T-helper 1 cell treated with Interleukin-12 subunit alpha and Interleukin-12 subunit beta and Interleukin-4 antibody, amounts not matched to agents 30 μg/mL and 1 μg/mL, for 36 hours (primary cell): Measurements from ENCODE around the gene LCP2.

Experiments
- H3K27ac Mint-ChIP-seq: one replicate; pipeline ENCODE4 v1.8.0; 2021; ENCODE audit warnings: mild to moderate bottlenecking, mixed read lengths
- H3K27me3 Mint-ChIP-seq: one replicate; pipeline ENCODE4 v1.8.0; 2021; ENCODE audit warnings: low read depth, mixed read lengths
- H3K36me3 Mint-ChIP-seq: one replicate; pipeline ENCODE4 v1.8.0; 2021; ENCODE audit warnings: low read depth, mixed read lengths
- H3K4me1 Mint-ChIP-seq: one replicate; pipeline ENCODE4 v1.8.0; 2021; ENCODE audit warnings: low read depth, mixed read lengths
- H3K4me3 Mint-ChIP-seq: one replicate; pipeline ENCODE4 v1.8.0; 2021; ENCODE audit warnings: mild to moderate bottlenecking, moderate library complexity, mixed read lengths
- H3K9me3 Mint-ChIP-seq: one replicate; pipeline ENCODE4 v1.8.0; 2021; ENCODE audit warnings: mixed read lengths

Gene LCP2

DNA sequence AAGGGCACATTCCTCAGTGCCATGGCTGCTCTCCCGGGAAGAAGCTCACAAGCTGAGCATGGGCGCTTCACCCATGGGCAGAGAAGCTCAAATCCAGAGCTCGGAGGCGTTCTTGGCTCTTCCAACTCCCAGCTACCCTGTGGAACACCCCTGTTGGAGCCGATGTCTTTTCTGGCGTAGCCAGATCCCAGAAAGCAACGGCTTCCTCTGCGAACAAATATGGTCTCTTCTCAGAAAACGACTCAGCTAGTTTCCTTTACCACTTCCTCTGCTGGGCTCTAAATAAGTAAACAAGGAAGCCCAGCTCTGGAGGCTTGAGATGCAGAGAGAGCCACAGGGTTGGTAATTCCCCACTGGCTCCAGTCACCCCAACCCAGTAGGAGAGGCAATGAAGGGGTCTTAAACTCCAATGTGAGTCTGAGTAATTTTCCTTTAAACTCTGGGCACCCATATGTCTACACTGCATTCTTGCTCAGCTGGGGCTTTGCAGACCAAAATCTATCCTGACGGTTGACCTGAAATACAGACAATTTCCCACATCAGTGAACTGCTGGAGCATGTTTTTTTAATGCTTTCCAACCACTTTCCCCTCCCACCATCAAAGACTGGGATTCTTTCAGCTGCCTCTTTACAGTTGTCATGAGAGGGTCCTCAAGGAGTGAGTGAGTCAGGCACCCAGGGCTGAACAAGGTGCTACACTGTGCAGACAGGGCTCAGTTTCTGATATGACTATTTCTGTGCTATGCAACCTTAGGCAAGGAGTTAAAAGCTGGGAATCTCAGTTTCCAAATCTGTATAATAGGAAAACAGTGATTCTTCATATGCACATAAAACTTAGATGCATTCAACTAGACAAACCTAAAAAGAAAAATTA lies at the start of gene LCP2:
TSS of gene LCP2 (minus strand) at position 189 of the 874 bp plus-strand sequence. CDS start at position 23, 166 bp downstream.
- Mint-ChIP-seq H3K27ac (peak within 1 kb of the TSS; percentile 87), H3K9me3 (no peaks in the 10 kb centered on the region), H3K27me3 (no peaks in the 10 kb centered on the region), H3K4me1 (peaks cover 64% of the 10 kb centered on the region), H3K36me3 (peaks cover 51% of the 10 kb centered on the region), H3K4me3 (peak within 1 kb of the TSS; percentile 99)

DNA sequence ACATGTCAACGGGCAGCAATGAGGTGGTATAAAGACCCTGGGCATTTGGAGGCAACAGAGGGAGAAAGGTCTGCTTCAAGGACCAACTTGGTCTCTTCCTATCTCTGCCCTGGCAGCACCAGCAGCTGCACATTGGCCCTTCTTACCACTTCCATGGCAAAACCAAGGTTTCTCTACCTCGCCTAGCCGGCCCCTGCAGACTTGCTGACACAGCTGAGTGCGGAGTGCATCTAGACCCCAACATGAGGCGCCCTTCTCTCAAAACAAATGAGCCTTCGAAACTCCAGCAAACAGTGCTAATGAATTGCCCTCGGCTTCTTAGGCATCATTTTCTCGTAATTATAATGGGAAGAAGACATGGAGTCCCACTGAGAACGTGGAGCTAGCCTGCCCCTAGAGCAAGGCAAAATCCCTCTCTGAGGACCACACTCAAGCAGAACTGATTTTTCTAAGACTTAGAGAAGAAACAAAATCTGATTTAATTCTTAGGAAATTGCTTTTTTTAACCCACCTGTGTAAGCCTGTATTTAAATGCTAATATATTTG lies 49.5 kb upstream of the LCP2 start:
- H3K4me1 Mint-ChIP-seq: peaks cover 4% of the 10 kb centered on the region
- H3K27ac Mint-ChIP-seq: no peak overlapping the region
- peaks cover 64% of the 10 kb centered on the region for H3K27me3 Mint-ChIP-seq
- H3K4me3 Mint-ChIP-seq: no peak overlapping the region
- no peaks in the 10 kb centered on the region for H3K36me3 Mint-ChIP-seq
- H3K9me3 Mint-ChIP-seq: no peaks in the 10 kb centered on the region

DNA sequence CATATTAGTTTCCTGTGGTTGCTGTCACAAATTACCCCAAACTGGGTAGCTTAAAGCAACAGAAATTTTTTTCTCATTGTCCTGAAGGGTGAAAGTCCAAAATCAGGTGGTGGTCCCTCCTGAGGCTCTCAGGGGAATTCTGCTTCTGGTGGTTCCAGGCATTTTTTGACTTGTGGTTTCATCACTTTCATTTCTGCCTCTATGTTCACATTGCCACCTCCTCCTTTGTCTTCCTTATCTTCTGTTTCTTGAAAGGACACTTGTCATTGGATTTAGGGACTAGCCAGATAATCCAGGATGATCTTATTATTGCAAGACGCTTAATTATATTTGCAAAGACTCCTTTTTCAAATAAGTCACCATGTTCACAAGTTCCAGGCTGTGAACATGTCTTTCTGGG lies 48.4 kb upstream of the LCP2 start:
- H3K27me3 Mint-ChIP-seq: peaks cover 53% of the 10 kb centered on the region
- H3K9me3 Mint-ChIP-seq: no peaks in the 10 kb centered on the region
- H3K27ac Mint-ChIP-seq: no peak overlapping the region

DNA sequence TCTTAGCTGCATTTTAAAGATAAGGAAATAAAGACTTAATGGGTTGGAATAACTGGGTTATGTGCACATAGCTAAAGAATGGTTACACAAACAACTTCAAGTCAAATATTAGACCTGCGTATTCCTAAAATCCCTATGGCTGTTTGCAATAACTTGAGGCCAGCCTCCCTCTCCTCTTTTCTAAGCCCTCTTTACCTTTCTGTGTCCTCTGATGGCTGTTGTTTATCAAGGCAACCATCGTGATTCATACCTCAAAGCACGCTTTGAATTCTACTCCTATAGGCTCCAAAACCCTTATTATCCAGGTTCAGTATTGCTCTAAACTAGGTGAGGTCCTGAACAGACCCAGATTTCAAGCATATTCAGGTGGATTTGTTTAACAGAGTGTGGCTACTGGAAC lies 45.6 kb upstream of the LCP2 start:
- no peak overlapping the region for H3K27ac Mint-ChIP-seq
- peaks cover 29% of the 10 kb centered on the region for H3K27me3 Mint-ChIP-seq
- no peaks in the 10 kb centered on the region for H3K36me3 Mint-ChIP-seq
- H3K4me1 Mint-ChIP-seq: peaks cover 11% of the 10 kb centered on the region
- no peaks in the 10 kb centered on the region for H3K9me3 Mint-ChIP-seq
- H3K4me3 Mint-ChIP-seq: no peak overlapping the region

More for the DNA sequence above, 48.4 kb upstream of the LCP2 start:
- Mint-ChIP-seq H3K36me3 (no peaks in the 10 kb centered on the region), H3K4me1 (peaks cover 4% of the 10 kb centered on the region), H3K4me3 (no peak overlapping the region)

DNA sequence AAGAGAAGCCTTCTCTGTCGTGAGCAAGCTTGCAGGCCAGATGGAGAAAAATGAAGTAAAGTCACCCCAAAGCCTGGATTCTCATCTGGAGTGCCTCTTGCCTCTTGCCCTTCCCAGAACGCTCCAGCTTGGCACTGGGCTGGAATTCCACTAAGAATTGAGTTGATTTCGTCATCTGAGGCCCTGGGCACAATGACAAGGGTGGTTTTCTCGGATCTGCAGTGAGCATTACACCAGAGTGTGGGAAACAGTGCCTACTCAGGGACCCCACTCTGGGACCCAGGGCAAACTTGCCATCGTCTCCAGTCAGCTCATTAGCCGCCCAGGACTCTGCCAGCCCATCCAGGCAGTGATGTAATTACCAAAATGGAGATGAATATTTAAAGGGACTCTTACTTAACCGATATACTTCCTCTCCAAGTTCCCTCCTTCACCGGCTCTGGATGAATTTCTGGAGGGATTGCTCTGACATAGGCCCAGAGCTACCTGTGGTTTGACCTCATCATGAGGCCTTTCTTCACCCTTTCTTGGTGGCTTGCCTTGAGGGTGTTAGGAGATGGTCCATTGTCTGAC lies 44.7 kb upstream of the LCP2 start:
- peaks cover 21% of the 10 kb centered on the region for H3K27me3 Mint-ChIP-seq
- no peaks in the 10 kb centered on the region for H3K36me3 Mint-ChIP-seq
- no peak overlapping the region for H3K4me3 Mint-ChIP-seq
- H3K27ac Mint-ChIP-seq: no peak overlapping the region
- H3K4me1 Mint-ChIP-seq: peaks cover 16% of the 10 kb centered on the region
- H3K9me3 Mint-ChIP-seq: no peaks in the 10 kb centered on the region

DNA sequence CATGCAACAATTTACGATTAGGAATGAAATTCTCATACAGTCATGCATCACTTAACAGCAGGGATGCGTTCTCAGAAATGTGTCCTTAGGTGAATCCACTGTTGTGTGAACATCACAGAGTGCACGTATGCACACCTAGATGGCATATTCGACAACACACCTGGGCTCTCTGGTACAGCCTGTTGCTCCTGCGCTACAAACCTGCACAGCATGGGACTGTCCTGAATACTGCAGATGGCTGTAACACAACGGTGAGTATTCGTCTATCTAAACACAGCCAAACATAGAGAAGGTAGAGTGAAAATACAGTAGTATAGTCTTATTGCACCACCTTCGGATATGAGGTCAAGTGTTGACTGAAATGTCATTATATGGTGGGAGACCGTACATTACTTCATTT lies 44.0 kb upstream of the LCP2 start:
- Mint-ChIP-seq H3K27ac (no peak overlapping the region), H3K9me3 (no peaks in the 10 kb centered on the region), H3K27me3 (peaks cover 21% of the 10 kb centered on the region)

DNA sequence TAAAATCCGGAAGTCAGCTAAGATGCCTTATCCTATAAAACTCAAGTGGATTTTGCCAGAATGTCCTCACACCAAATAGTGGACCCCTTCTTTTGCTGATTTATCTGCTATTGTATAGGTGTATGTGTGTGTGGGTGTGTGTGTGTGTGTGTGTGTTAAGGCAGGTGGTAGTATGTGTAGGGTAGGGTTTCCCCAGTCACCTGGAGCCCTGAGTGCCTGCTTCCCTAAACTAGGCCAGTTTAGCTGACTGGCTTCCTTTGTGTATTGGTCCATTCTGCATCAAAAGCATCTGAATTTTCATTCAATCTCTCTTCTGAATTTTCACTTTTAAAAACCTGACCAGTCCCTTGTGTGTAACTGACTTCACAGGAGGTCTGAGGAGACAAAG lies 42.2 kb upstream of the LCP2 start:
- Mint-ChIP-seq H3K27me3 (peaks cover 13% of the 10 kb centered on the region), H3K9me3 (no peaks in the 10 kb centered on the region), H3K4me1 (peaks cover 33% of the 10 kb centered on the region), H3K27ac (no peak overlapping the region), H3K4me3 (no peak overlapping the region), H3K36me3 (no peaks in the 10 kb centered on the region)

More for the DNA sequence above, 44.0 kb upstream of the LCP2 start:
- H3K4me3 Mint-ChIP-seq: no peak overlapping the region
- peaks cover 21% of the 10 kb centered on the region for H3K4me1 Mint-ChIP-seq
- H3K36me3 Mint-ChIP-seq: no peaks in the 10 kb centered on the region

DNA sequence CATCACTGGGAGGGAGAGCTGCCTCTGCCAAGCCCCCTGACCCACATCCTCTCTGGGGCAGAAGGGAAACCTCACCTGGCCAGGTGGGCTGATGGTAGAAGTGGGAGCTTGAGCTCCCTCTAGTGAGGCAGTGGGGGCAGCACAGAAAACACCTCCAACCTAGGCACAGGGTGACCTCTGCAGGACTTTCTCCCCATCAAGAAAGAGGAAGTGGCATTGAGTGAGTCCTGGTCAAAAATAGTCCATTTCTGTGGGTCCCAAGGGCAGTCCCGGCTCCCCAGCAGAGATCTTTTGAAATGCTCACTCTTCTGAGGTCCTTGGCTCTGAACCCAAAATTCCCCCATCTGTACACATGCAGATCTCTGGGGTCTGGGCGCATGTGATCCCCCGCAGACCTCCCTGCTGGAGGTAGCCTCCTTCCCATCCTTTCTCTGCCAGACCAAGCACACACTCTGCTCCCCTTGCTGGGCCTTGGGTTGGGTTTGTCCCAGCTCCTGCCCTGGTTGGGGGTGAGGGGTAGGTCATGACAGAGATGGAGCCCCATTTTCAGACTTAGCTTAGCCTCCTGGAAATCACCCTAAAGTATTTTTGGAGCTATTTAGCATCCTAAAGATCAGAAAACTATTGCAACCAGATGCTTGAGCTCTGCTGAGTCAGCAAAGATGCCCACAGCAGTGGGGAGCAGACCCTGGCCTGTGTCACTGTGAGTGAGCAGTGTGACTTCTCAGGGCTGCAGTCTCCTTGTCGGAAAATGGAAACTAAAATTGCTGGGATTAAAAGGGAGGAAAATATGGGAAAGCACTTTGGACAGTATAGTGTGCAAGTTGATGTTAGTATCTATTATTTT lies 41.6 kb upstream of the LCP2 start:
- Mint-ChIP-seq H3K9me3 (no peaks in the 10 kb centered on the region), H3K4me1 (peaks cover 39% of the 10 kb centered on the region), H3K27me3 (peaks cover 7% of the 10 kb centered on the region), H3K27ac (no peak overlapping the region), H3K4me3 (no peak overlapping the region), H3K36me3 (no peaks in the 10 kb centered on the region)

DNA sequence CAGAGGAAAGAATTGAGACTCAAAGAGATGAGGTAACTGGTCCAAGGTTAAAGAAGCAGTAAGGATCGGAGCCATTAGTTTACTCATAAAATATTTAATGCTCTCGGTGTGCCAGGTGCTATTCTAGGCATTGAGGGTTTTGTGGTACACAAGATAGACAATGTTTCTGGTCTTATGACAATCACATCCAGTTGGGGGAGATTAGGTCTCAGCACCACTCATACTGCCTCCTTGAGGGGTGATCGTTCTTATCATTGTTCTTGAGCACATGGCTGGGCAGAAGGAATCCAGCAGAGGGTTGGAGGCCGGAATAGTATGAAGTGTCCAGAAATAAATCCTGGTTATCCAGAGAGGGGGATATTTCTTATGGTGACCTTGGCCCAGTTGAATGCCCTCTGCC lies 40.7 kb upstream of the LCP2 start:
- Mint-ChIP-seq H3K9me3 (no peaks in the 10 kb centered on the region), H3K27me3 (peaks cover 1% of the 10 kb centered on the region), H3K27ac (no peak overlapping the region), H3K36me3 (no peaks in the 10 kb centered on the region), H3K4me1 (peaks cover 47% of the 10 kb centered on the region), H3K4me3 (no peak overlapping the region)

DNA sequence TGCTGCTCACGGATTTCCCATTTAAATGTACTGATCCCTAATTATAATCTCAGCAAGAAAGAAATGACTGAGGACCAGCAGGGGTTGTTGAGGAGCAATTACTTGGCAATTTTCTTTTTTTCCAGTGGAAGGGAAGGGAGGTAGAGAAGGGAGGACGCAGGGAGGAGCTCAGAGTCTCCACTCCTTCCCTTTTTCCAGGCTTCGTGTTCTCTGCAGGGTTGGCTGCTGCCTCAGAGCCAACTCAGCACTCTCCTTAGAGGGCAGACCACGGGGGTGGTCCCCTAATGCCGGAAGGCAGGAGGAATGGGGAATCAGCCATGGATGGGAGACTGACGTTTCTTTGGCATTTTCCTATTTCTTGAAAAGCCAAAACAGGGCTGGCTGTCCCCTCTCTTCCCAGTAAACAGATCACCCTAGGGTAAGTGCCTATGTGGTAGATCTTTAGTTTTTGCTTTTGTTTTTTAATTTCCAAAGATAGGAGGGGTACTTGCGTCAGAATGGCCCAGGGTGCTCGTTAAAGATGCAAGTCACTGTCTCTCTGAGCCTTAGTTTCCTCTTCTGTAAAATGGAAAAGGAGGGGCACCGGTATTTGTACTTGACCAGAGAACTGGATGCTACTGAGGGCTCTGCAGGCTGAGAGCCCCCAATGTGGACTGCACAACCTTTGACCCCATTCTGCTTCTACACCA lies 39.6 kb upstream of the LCP2 start:
- no peak overlapping the region for H3K27ac Mint-ChIP-seq
- no peak overlapping the region for H3K4me3 Mint-ChIP-seq
- no peaks in the 10 kb centered on the region for H3K36me3 Mint-ChIP-seq
- peaks cover 58% of the 10 kb centered on the region for H3K4me1 Mint-ChIP-seq
- H3K27me3 Mint-ChIP-seq: no peaks in the 10 kb centered on the region
- no peaks in the 10 kb centered on the region for H3K9me3 Mint-ChIP-seq

DNA sequence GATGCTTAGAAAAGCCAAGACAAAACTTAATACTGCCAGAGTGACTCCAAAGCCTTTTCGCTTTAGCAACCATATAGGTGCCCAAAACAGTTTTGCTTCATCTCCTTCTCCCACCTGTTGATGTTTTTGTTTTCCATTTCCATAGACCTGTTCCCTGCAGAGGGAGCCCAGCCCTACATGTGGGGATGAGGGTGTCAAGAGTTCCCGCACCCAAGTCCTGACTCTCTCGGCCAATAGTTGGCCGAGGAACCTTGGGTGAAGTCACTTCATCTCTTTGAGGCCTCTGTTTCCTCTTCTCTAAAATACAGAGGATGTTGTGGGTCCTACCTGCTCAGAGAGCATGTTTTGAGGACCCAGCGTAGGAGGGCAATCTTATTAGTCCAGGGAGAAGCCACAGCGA lies 38.5 kb upstream of the LCP2 start:
- Mint-ChIP-seq H3K27ac (peak overlapping the region; percentile 86), H3K27me3 (no peaks in the 10 kb centered on the region), H3K9me3 (no peaks in the 10 kb centered on the region), H3K4me1 (peaks cover 61% of the 10 kb centered on the region), H3K4me3 (peak overlapping the region; percentile 64), H3K36me3 (peaks cover 2% of the 10 kb centered on the region)

DNA sequence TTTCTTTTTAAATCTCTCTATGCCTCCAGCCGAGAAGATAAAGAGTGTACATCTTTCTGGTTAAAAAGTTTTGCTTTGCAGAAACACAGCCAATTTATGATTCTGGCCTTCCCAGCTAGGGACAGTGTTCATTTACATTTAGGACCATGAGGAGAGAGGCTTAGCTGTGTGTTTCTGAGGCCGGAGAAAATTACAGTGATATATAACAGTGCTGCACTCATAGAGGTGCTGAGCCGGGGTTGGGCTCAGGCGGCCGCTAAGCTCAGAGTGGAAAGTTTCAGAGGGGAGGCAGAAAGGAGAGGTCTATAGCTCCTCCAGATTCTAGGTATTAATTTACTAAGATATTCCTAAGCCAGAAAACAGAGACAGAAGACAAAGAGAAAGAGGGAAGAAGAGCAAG lies 37.0 kb upstream of the LCP2 start:
- Mint-ChIP-seq H3K36me3 (peaks cover 2% of the 10 kb centered on the region), H3K4me3 (peak overlapping the region; percentile 76), H3K27ac (peak overlapping the region; percentile 81), H3K4me1 (peaks cover 61% of the 10 kb centered on the region), H3K9me3 (no peaks in the 10 kb centered on the region), H3K27me3 (no peaks in the 10 kb centered on the region)

DNA sequence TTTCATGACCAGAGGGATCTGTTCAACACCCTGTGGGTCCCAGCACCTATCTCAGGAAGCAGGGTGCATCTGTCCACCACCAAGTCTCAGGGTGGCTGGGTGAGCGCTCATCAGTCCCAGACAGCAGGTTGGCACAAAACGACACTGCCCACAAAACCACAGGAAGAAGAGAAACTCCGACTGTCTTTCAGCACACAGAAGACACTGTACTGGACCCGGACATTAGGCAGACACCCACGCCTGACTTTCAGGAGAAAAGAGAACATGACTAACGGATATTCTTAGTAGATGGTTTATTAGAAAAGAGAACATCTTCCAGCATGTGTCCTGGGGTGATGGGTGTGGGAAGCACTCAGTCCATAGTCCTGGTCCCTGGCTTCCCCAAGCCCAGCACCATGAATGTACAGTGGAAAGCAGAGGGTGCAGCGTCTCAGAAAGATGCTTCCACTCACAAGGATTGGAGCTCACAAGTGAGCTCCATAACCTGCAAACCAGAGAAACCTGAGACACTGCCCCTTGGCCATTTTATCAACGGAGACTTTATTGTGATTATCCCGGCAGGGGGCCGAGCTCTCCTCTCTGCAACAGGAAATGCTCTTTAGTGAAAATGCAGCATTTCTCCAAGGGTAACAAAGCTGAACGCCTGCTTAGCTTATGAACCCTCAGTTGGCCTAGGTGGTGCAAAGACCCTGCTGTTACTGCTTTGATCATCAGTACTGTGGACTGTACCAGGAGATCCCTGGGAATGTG lies 35.8 kb upstream of the LCP2 start:
- H3K27me3 Mint-ChIP-seq: no peaks in the 10 kb centered on the region
- H3K36me3 Mint-ChIP-seq: peaks cover 2% of the 10 kb centered on the region
- H3K4me1 Mint-ChIP-seq: peaks cover 56% of the 10 kb centered on the region
- peak overlapping the region; percentile 71 for H3K4me3 Mint-ChIP-seq
- peak overlapping the region; percentile 80 for H3K27ac Mint-ChIP-seq
- H3K9me3 Mint-ChIP-seq: no peaks in the 10 kb centered on the region
